ENCODE data around the gene TGFBR2. TPM values are rescaled to one million over a fixed set of nuclear protein-coding genes. Genes with fewer than 3 reads are reported as not detected.

The TGFBR2 gene
- total and polyA plus RNA-seq, 2 of the 13 experiments (the other 11 are each of a cell fraction or from before 2014, with no cell fraction given) = 82.2 to 187 TPM

DNA sequence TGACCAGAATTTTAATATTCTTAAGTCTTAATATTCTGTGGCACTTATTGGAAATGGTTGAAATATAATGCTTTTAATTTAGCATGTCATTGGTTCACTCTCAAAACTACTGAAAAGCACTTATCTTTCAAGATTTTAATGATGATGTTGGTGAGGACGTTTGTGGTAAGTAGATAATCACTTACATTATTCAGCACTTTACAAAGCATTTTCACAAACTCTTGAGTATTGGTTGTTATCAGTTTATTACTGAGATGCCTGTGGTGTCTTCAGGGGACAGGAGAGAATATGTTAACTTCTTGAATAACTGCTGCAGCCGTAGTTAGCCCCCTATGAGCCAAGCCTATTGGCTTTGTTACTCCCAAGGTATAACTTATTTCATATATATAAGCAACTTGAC, 15.2 kb downstream of the TGFBR2 start (continued):
- TF ChIP-seq ZBTB33 (CRISPR knock-in tag; IDR thresholded peaks at IDR 0.05) (no peak), GATA4 (IDR thresholded peaks at IDR 0.05; ENCODE audit: borderline replicate concordance, low read depth) (no peak), TBL1XR1 (IDR thresholded peaks at IDR 0.05; ENCODE audit: borderline replicate concordance, low read length, partially characterized antibody) (no peak)

- Histone ChIP-seq H3K4me3 (replicated peaks in 1 of 3; ENCODE audit: insufficient read depth in 1 of 3, low read depth in 2 of 3, low read length in 3 of 3) (no peak overlapping the region), H3K79me2 (ENCODE audit: insufficient read depth, low read length) (peaks cover 98% of the 10 kb centered on the region), H4K20me1 (ENCODE audit: insufficient read depth, low read length) (peaks cover 97% of the 10 kb centered on the region), H3K4me1 (ENCODE audit: insufficient read depth, low read length) (peaks cover 100% of the 10 kb centered on the region), H3K36me3 (replicated peaks in 1 of 2; ENCODE audit: control insufficient read depth in 1 of 2, insufficient read depth in 2 of 2, low read length in 2 of 2) (peaks cover 18 to 58% of the 10 kb centered on the region in 2 experiments), H3K27ac (ENCODE audit: extremely low read length, insufficient read depth, low read length) (no peak overlapping the region), H3K4me2 (ENCODE audit: low read depth, low read length) (peak overlapping the region; percentile 52), H2AFZ (ENCODE audit: low read length) (no peak overlapping the region), H3K9ac (ENCODE audit: insufficient read depth, low read depth, low read length) (no peak overlapping the region), H3K27me3 (ENCODE audit: control insufficient read depth in 1 of 2, insufficient read depth in 2 of 2, low read length in 2 of 2) (no peaks in the 10 kb centered on the region), H3K9me3 (ENCODE audit: low read length) (no peaks in the 10 kb centered on the region)
- no peak for DNase-seq (ENCODE audit: low spot score)
- no peak for ATAC-seq
- ChIA-PET POLR2A (interaction anchor here (1.3 kb wide), 1 partner anchor 274 kb away, joined by 3 read pairs; no protein-coding TSS in a partner anchor), CTCF (ENCODE audit: low intra/inter-chr PET ratio, low total read pairs) (no interaction called here)
- intact Hi-C loops (cut with micrococcal nuclease; ENCODE audit: unreplicated experiment) = no loop called here
- in situ Hi-C loops (cut with HindIII; ENCODE audit: extremely low pct_ligation_motif_present, low pct_unique_long_range_greater_than_20kb) = no loop called here
- BruUV-seq (replicated peaks) = no TSS peak
- no peak for FAIRE-seq
- TF ChIP-seq ZNF891 (CRISPR knock-in tag; IDR thresholded peaks at IDR 0.05) = no peak
- TF ChIP-seq ATM (IDR thresholded peaks at IDR 0.05; ENCODE audit: borderline replicate concordance) = no peak
- peak; percentile 96 for TF ChIP-seq RBM22 (optimal IDR thresholded peaks at IDR 0.05; ENCODE audit: low read length)
- no peak for TF ChIP-seq ZNF224 (CRISPR knock-in tag; IDR thresholded peaks at IDR 0.05)
- no peak for TF ChIP-seq ZNF382 (CRISPR knock-in tag; IDR thresholded peaks at IDR 0.05; ENCODE audit: borderline replicate concordance)
These were observed 15.7 kb downstream of the TGFBR2 start for GRCh38 chr3:30622047-30622545.

Measured in HepG2 (cell line).